ENCODE results near the gene HOMER1. TPM values are rescaled to one million over a fixed set of nuclear protein-coding genes. Genes with fewer than 3 reads are reported as not detected.
A peak's percentile ranks its signal among the peaks of the same experiment; 100 is the strongest.

HOMER1 gene
- total RNA-seq, 1 donor from 2014 or later = 41.6 TPM

GRCh38 chr5:79475152-79475466 lies 38.8 kb downstream of the HOMER1 start:
- H3K4me1 Mint-ChIP-seq = peaks cover 5% of the 10 kb centered on the region
- no peak overlapping the region for H3K4me3 ChIP-seq
- no peak overlapping the region for H3K27ac ChIP-seq
- H3K79me2 ChIP-seq (ENCODE audit: low read depth) = peaks cover 100% of the 10 kb centered on the region
- peaks cover 7% of the 10 kb centered on the region for H3F3A ChIP-seq (ENCODE audit: low read depth)
- no peaks in the 10 kb centered on the region for H3K36me3 ChIP-seq
- no peak overlapping the region for H3K4me2 ChIP-seq
- no peaks in the 10 kb centered on the region for H3K27me3 Mint-ChIP-seq (ENCODE audit: insufficient read depth, low read depth)
- H4K20me1 ChIP-seq (ENCODE audit: low read depth) = peaks cover 23% of the 10 kb centered on the region
- no peaks in the 10 kb centered on the region for H3K27me3 ChIP-seq
- no peak overlapping the region for H2AFZ ChIP-seq (replicated peaks)
- H3K9me3 ChIP-seq (ENCODE audit: low read depth) = no peaks in the 10 kb centered on the region
- H3K4me1 ChIP-seq = peaks cover 15% of the 10 kb centered on the region
- TF ChIP-seq EZH2 (IDR thresholded peaks at IDR 0.05) = no peak
- TF ChIP-seq EZH2phosphoT487 (IDR thresholded peaks at IDR 0.05) = no peak
- no peak for TF ChIP-seq CTCF (IDR thresholded peaks at IDR 0.05)
- no peak overlapping the region for H3K9ac ChIP-seq
- no peak overlapping the region for H3K4me3 Mint-ChIP-seq
- H3K9me3 Mint-ChIP-seq = no peaks in the 10 kb centered on the region
- no peak for DNase-seq (ENCODE audit: low spot score)
- H3K27ac Mint-ChIP-seq = no peak overlapping the region
- peaks cover 2% of the 10 kb centered on the region for H3K36me3 Mint-ChIP-seq

GRCh38 chr5:79474367-79475151 lies 39.4 kb downstream of the HOMER1 start:
- H3K27me3 Mint-ChIP-seq (ENCODE audit: insufficient read depth, low read depth) = no peaks in the 10 kb centered on the region
- peaks cover 100% of the 10 kb centered on the region for H3K79me2 ChIP-seq (ENCODE audit: low read depth)
- peaks cover 2% of the 10 kb centered on the region for H3K36me3 Mint-ChIP-seq
- H3K4me3 ChIP-seq = no peak overlapping the region
- H3K4me2 ChIP-seq = no peak overlapping the region
- H3K36me3 ChIP-seq = no peaks in the 10 kb centered on the region
- H2AFZ ChIP-seq (replicated peaks) = no peak overlapping the region
- H4K20me1 ChIP-seq (ENCODE audit: low read depth) = peaks cover 25% of the 10 kb centered on the region
- H3K9ac ChIP-seq = no peak overlapping the region
- H3F3A ChIP-seq (ENCODE audit: low read depth) = peaks cover 7% of the 10 kb centered on the region
- H3K27ac ChIP-seq = no peak overlapping the region
- H3K9me3 Mint-ChIP-seq = no peaks in the 10 kb centered on the region
- H3K4me1 Mint-ChIP-seq = peaks cover 5% of the 10 kb centered on the region
- no peaks in the 10 kb centered on the region for H3K27me3 ChIP-seq
- TF ChIP-seq CTCF (IDR thresholded peaks at IDR 0.05) (no peak), EZH2phosphoT487 (IDR thresholded peaks at IDR 0.05) (no peak), EZH2 (IDR thresholded peaks at IDR 0.05) (no peak)
- H3K4me1 ChIP-seq = peaks cover 15% of the 10 kb centered on the region
- no peak for DNase-seq (ENCODE audit: low spot score)
- H3K9me3 ChIP-seq (ENCODE audit: low read depth) = no peaks in the 10 kb centered on the region
- H3K27ac Mint-ChIP-seq = no peak overlapping the region
- H3K4me3 Mint-ChIP-seq = no peak overlapping the region

GRCh38 chr5:79471556-79471955 lies 42.4 kb downstream of the HOMER1 start:
- peaks cover 15% of the 10 kb centered on the region for H3K4me1 ChIP-seq
- no peak for TF ChIP-seq EZH2phosphoT487 (IDR thresholded peaks at IDR 0.05)
- no peak for TF ChIP-seq EZH2 (IDR thresholded peaks at IDR 0.05)
- no peak for TF ChIP-seq CTCF (IDR thresholded peaks at IDR 0.05)
- no peaks in the 10 kb centered on the region for H3K36me3 ChIP-seq
- DNase-seq (ENCODE audit: low spot score) = peak; percentile 56
- no peak overlapping the region for H3K9ac ChIP-seq
- H3K36me3 Mint-ChIP-seq = no peaks in the 10 kb centered on the region
- peaks cover 5% of the 10 kb centered on the region for H3K4me1 Mint-ChIP-seq
- H3K27ac Mint-ChIP-seq = no peak overlapping the region
- no peaks in the 10 kb centered on the region for H3K27me3 ChIP-seq
- H3K9me3 Mint-ChIP-seq = no peaks in the 10 kb centered on the region
- H3K4me3 ChIP-seq = no peak overlapping the region
- peaks cover 7% of the 10 kb centered on the region for H3F3A ChIP-seq (ENCODE audit: low read depth)
- H3K4me2 ChIP-seq = peak overlapping the region; percentile 38
- H3K27me3 Mint-ChIP-seq (ENCODE audit: insufficient read depth, low read depth) = no peaks in the 10 kb centered on the region
- peaks cover 19% of the 10 kb centered on the region for H4K20me1 ChIP-seq (ENCODE audit: low read depth)
- no peak overlapping the region for H3K4me3 Mint-ChIP-seq
- H3K79me2 ChIP-seq (ENCODE audit: low read depth) = peaks cover 100% of the 10 kb centered on the region
- H2AFZ ChIP-seq (replicated peaks) = no peak overlapping the region
- H3K9me3 ChIP-seq (ENCODE audit: low read depth) = no peaks in the 10 kb centered on the region
- H3K27ac ChIP-seq = no peak overlapping the region
